GM18868 (cell line): ENCODE data around the gene SMC1B.
"Not testable (repeated sequence)": the region's sequence is repeated elsewhere in the genome, so short reads cannot be mapped to it uniquely, and the experiment has no call there.

Source experiments
- ATAC-seq: cut with Tn5 transposase; IDR thresholded peaks from one replicate; pipeline ENCODE4 v1.9.1; 2021; ENCODE audit warnings: mild to moderate bottlenecking, moderate library complexity; ENCODE audit not compliant: unreplicated experiment

Gene SMC1B

DNA sequence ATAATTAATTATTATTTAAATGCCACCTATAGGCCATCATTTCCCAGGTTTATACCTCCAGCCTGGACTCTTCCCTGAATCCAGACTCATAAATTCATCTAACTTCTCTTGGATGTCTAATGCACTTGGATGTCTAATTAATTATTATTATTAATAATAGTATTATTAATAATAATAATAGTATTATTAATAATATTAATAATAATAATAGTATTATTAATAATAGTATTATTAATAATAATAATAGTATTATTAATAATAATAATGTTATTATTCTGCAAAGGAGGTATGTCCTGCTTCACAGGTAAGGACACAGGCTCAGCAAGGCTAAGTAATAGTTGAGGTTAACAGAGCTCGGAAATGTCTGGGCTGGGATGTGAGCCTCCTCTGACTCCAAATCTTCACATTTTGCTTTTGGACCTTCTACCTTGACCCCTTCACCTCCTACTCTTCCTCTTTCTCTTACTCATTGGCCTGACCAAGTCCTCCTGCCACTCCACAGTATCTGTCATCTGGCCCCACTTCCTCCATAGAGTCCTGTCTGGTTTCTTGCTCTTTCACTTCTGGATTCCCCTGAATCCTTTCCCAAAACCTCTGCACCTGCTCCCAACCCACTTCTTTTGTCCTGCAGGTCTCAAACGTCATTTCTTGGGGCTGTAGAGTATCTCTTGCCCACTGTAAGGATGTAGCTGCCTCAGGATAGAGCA is 8.1 kb upstream of the SMC1B start:
- no peak for ATAC-seq

DNA sequence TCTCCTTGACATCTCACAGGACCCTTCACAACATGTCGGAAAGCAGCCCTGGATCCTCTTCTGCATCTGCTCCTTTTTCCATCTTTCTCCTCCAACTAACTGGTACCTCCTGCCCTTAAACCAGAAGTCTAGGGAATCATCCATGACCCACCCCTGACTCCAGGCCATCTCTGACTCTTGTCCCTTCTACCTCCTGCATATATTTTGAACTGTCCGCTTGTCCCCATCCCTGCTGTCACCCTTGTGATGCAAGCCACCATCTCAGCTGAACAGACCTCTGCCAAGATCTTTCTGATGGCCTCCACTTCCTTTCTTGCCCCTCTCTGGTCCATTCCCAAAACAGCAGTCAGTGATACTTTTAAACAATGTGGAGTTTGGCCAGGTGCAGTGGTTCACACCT is 7.1 kb upstream of the SMC1B start:
- no peak for ATAC-seq

GRCh38 chr22:45420011-45420410 is 6.6 kb upstream of the SMC1B start:
- ATAC-seq: no peak

DNA sequence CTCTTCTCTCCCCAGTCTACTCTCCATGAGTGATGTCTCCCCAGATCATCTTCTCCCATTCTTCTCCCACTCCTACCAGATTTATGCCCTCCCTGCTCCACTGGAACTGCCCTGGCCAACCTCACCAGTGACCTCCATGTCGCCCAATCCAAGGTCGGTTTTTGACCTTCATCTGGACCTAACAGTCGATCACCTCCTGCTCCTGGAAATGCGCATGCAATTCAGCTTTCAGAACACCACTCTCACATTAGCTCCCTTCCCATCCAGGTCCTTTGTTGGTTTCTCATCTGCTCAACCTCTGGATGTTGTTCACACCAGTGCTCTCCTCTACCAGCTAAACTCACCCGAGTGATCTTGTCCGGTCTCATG is 5.4 kb upstream of the SMC1B start:
- no peak for ATAC-seq

GRCh38 chr22:45418056-45418769 is 4.8 kb upstream of the SMC1B start:
- ATAC-seq: no peak

GRCh38 chr22:45413013-45413367 is 409 bp downstream of the SMC1B start:
- no peak for ATAC-seq

DNA sequence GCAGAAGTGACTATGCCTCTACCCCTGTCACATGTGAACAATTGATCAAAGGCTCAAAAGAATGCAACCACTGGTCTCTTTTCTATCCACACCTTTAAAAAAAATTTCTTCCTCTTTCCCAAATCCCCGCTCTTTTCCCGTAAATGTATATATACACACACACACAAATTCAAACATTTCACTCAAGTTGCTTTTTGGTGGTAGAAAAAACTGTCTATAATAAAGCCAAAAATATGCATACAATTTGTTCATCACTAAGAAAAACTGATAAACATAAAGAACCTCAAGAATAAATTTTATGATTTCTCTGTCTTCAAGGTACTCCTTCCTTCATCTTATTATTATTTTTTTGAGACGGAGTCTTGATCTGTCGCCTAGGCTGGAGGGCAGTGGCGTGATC is 5.6 kb downstream of the SMC1B start:
- no peak for ATAC-seq

DNA sequence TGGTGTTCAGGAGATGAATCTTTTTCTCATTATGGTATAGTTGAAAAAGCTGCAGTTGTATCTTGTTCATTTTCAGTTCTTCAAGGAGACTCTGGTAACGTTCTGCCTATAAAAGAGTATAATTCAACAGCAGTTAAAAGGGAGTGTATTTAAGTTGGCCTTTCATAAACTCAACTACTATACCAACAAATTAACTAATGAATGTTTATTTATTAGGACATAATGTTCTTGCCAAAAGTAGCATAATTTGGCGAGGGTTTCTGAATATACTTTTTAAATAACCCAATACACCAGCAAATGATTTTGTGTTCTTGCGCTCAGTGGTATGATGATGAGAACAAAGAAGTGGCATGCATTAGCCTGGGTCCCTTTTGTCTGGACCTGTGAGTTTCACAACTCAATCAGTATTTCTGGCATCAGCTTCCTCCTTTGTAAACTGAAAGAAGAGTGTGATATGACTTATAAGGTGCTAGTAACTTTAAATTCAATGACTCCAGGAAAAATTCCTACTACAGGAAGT is 10.9 kb downstream of the SMC1B start:
- ATAC-seq: no peak

- no peak for ATAC-seq
Observed at GRCh38 chr22:45399712-45400445, 13.5 kb downstream of the SMC1B start.

- no peak for ATAC-seq
Observed at GRCh38 chr22:45398214-45398613, 15.2 kb downstream of the SMC1B start.

DNA sequence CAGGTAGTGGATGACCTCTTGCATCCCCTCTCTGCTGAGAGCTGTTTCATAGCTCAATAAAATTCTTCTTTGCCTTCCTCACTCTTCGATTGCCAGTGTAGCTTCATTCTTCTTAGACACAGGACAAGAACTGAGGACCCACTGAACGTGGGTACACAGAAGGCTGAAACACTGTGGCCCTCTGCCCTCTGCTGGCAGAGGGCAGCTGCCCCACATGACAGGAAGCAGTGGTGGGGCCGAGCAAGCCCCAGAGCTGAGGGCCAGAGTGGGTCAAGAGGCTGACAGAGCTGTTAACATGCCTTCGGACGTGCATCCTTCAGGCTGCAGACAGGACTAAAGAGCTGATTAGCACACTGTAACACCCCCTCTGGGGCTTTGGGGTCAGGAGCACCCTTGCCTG is 15.6 kb downstream of the SMC1B start:
- ATAC-seq: no peak

DNA sequence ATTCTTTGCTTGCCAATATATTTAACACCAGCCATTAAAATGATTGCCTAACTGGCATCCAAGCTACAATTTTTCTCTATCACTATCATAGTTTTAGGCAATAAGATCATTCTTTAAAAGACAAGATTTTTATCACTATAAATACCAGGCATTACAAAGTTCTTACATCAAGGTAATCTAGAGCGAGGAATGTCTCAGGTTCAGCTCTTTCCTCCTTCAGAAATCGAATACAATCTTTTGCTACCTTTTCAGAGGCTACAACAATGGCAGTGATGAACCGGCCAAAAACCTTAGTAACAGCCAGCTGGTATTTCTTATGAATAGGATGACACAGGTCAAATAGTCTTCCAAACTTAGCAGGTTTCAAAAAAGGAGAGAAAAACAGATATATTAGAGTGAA is 23.9 kb downstream of the SMC1B start:
- no peak for ATAC-seq

GRCh38 chr22:45381348-45381747 is 32.1 kb downstream of the SMC1B start:
- ATAC-seq: no peak

DNA sequence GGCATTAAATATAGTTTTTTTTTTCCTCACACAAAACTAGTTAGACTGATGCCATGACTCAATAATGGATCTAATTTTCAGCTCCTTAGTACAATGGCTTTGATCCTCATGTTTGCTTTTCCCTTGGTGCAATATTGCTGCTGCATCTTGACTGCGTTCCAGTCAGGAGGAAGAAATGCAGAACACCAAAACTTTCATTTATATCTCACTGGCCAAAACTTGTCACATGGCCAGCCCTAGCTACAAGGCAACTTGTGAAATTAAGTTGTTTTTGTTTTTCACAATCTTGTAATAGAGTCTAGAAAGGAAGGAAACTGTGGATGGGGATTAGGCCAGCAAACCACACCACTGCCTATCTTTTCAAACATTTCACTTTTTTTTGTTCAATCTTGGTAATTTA is 36.7 kb downstream of the SMC1B start:
- ATAC-seq: no peak

DNA sequence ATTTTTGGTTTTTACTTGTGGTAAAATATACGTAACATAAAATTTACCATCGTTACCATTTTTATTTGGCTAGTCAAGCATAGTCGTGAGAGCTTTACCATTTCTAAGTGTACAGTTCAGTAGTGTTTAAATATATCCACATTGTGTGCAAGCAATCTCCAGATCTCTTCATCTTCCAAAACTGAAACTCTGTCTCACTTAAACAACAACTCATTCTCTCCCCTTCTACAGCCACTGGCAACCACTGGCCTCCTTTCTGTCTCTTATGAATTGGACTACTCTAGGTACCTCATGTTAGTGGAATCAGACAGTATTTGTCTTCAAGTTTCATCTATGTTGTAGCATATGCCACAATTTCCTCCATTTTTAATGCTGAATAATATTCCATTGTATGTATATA is 37.4 kb downstream of the SMC1B start:
- no peak for ATAC-seq

DNA sequence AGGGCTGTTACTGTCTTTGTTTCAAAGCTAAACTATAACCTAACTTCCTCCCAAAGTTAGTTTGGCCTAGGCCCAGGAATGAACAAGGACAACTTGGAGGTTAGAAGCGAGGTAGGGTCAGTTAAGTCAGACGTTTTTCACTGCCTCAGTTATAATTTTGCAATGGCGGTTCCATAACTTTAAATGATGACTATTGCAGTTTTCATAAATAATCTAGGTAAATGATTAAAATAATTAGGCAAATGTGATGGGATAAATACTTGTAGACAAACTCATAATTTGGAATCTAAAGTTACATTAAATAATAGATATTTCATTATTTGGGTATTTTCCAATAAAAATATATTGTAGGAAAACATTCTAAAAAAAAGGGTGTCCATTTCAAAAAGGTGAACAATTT is 39.8 kb downstream of the SMC1B start:
- ATAC-seq: not testable (repeated sequence)

DNA sequence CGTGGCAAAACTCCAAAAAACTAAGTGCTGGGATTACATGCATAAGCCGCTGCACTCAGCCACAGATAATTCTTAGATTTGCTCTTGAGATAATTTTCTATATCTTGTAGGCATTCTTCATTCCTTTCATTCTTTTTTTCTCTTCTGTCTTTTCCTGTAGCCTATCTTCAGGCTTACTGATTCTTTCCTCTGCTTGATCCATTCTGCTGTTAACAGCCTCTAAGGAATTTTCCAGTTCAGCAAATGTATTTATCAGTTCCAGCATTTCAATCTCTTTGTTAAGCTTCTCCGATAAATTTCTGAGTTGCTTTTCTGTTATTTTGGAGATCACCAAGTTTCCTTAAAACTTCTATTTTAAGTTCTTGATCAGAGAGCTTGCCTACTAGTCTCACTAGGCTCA is 46.7 kb downstream of the SMC1B start:
- no peak for ATAC-seq

DNA sequence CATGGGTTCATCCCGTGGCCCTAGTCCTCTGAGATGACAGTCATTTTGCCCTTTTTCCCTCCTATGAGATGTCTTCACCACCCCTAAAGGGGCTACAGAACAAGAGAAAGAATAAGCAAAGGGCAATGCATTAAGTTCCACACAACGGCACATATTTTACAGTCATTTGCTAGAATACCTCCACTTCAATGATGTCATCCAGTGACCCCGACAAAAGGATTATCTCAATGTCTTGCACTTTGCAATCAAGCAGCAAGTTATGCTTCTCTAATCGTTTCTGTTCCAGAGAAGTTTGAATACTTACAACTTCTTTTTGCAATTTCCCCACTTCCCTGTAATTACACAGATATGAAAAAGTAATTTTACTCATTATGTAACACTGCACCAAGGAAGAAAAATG is 53.8 kb downstream of the SMC1B start:
- ATAC-seq: no peak

DNA sequence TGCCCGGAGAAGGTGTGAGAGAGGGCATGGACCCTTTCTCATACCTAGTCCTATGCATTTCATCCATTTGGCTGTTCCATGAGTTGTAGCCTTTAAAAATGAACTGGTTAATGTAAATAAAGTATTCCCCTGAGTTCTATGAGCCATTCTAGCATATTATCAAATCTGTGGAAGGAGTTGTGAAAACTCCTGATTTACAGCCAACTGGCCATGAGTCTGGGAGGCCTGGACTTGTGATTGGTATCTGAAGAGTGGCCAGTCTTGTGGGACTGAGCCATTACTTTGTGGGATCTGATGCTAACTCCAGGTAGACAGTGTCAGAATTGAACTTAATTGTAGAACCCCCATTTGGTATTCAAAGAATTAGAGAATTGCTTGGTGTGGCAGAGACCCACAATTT is 55.3 kb downstream of the SMC1B start:
- no peak for ATAC-seq

DNA sequence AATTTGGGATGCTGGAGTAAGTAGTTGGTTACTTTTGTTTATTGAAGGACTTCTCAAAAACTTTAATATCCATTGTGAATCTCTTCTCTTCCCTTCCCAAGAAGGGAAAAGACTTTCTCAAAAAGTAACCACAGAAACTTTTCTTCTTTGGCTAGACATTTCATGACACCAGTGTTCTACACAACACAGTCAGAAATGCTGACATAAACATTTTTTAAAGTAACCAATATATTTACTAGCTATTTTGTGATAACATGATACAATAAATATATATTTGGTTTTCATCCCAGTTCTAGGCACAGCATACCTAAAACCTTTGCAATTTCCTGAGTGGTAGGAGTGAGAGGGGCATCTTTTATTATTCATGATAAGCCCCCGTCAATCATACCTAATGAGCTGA is 55.9 kb downstream of the SMC1B start:
- ATAC-seq: no peak

DNA sequence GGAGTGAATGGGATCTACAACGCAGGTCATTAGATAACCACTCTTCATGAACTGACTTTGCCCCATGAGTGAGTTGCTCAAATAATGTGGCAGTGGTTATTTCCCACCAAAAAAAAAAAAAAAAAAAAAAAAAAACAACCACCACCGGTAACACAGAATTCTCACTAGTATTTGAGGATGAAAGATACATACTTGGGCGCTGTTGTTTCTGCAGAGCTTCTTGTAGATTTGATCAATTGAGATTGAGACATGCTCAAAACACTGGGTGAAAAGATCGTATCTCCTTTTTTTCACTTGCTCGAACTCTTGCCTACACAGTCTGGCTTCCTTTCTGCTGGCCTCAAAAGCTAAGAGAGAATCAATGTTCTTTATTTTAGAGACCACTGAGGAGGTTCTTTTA is 59.6 kb downstream of the SMC1B start:
- no peak for ATAC-seq

- not testable (repeated sequence) for ATAC-seq
Observed at GRCh38 chr22:45352757-45353156, 60.6 kb downstream of the SMC1B start.
